ENCODE measurements around the gene ENDOV. TPM values are rescaled to one million over a fixed set of nuclear protein-coding genes. Genes with fewer than 3 reads are reported as not detected.
A peak's percentile ranks its signal among the peaks of the same experiment; 100 is the strongest.

ENDOV gene
- total RNA-seq, 1 experiment from 2014 or later = 33.2 TPM

GRCh38 chr17:80413771-80414507, 1.0 kb upstream of the ENDOV start:
- BruUV-seq (replicated peaks) = no TSS peak
- Mint-ChIP-seq H3K27ac (ENCODE audit: unreplicated experiment) (peak overlapping the region; percentile 87), H3K27me3 (ENCODE audit: unreplicated experiment) (peaks cover 27% of the 10 kb centered on the region), H3K36me3 (ENCODE audit: insufficient read depth, unreplicated experiment) (peaks cover 44% of the 10 kb centered on the region), H3K4me1 (ENCODE audit: low read depth, unreplicated experiment) (peaks cover 29% of the 10 kb centered on the region), H3K4me3 (ENCODE audit: low read depth, unreplicated experiment) (peak overlapping the region; percentile 76), H3K9me3 (ENCODE audit: low read depth, unreplicated experiment) (no peaks in the 10 kb centered on the region)
- CTCF ChIA-PET = interaction anchor here (0.6 kb wide), 1 partner anchor 713 kb away, joined by 3 read pairs; no protein-coding TSS in a partner anchor
- TF ChIP-seq, protein P1, sequence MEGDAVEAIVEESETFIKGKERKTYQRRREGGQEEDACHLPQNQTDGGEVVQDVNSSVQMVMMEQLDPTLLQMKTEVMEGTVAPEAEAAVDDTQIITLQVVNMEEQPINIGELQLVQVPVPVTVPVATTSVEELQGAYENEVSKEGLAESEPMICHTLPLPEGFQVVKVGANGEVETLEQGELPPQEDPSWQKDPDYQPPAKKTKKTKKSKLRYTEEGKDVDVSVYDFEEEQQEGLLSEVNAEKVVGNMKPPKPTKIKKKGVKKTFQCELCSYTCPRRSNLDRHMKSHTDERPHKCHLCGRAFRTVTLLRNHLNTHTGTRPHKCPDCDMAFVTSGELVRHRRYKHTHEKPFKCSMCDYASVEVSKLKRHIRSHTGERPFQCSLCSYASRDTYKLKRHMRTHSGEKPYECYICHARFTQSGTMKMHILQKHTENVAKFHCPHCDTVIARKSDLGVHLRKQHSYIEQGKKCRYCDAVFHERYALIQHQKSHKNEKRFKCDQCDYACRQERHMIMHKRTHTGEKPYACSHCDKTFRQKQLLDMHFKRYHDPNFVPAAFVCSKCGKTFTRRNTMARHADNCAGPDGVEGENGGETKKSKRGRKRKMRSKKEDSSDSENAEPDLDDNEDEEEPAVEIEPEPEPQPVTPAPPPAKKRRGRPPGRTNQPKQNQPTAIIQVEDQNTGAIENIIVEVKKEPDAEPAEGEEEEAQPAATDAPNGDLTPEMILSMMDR (IDR thresholded peaks at IDR 0.05; ENCODE audit: unreplicated experiment) = no peak
- no peak for DNase-seq
- intact Hi-C loops (cut with micrococcal nuclease; ENCODE audit: unreplicated experiment) = no loop called here

- peak overlapping the region; percentile 87 for H3K27ac Mint-ChIP-seq (ENCODE audit: unreplicated experiment)
- intact Hi-C loops (cut with micrococcal nuclease; ENCODE audit: unreplicated experiment) = no loop called here
- DNase-seq = peak; percentile 19
- peaks cover 27% of the 10 kb centered on the region for H3K27me3 Mint-ChIP-seq (ENCODE audit: unreplicated experiment)
- CTCF ChIA-PET = interaction anchor here (0.6 kb wide), 1 partner anchor 714 kb away, joined by 3 read pairs; no protein-coding TSS in a partner anchor
- TF ChIP-seq, protein P1 (IDR thresholded peaks at IDR 0.05; ENCODE audit: unreplicated experiment) = no peak
- H3K4me3 Mint-ChIP-seq (ENCODE audit: low read depth, unreplicated experiment) = peak overlapping the region; percentile 76
- no peaks in the 10 kb centered on the region for H3K9me3 Mint-ChIP-seq (ENCODE audit: low read depth, unreplicated experiment)
- BruUV-seq (replicated peaks) = no TSS peak
- peaks cover 29% of the 10 kb centered on the region for H3K4me1 Mint-ChIP-seq (ENCODE audit: low read depth, unreplicated experiment)
- peaks cover 46% of the 10 kb centered on the region for H3K36me3 Mint-ChIP-seq (ENCODE audit: insufficient read depth, unreplicated experiment)
Observed at GRCh38 chr17:80414508-80414802, 512 bp upstream of the ENDOV start.

- intact Hi-C loops (cut with micrococcal nuclease; ENCODE audit: unreplicated experiment) = no loop called here
- TF ChIP-seq, protein P1 (IDR thresholded peaks at IDR 0.05; ENCODE audit: unreplicated experiment) = no peak
- peak overlapping the region; percentile 87 for H3K27ac Mint-ChIP-seq (ENCODE audit: unreplicated experiment)
- H3K4me1 Mint-ChIP-seq (ENCODE audit: low read depth, unreplicated experiment) = peaks cover 29% of the 10 kb centered on the region
- CTCF ChIA-PET = interaction anchor here (0.7 kb wide), 1 partner anchor 11 kb away, joined by 3 read pairs; no protein-coding TSS in a partner anchor
- no peaks in the 10 kb centered on the region for H3K9me3 Mint-ChIP-seq (ENCODE audit: low read depth, unreplicated experiment)
- peak overlapping the region; percentile 76 for H3K4me3 Mint-ChIP-seq (ENCODE audit: low read depth, unreplicated experiment)
- peaks cover 27% of the 10 kb centered on the region for H3K27me3 Mint-ChIP-seq (ENCODE audit: unreplicated experiment)
- BruUV-seq (replicated peaks) = no TSS peak
- peaks cover 52% of the 10 kb centered on the region for H3K36me3 Mint-ChIP-seq (ENCODE audit: insufficient read depth, unreplicated experiment)
- DNase-seq = no peak
Observed at GRCh38 chr17:80415626-80416137, 715 bp downstream of the ENDOV start.

GRCh38 chr17:80416260-80416939, 1.4 kb downstream of the ENDOV start:
- intact Hi-C loops (cut with micrococcal nuclease; ENCODE audit: unreplicated experiment) = no loop called here
- Mint-ChIP-seq H3K9me3 (ENCODE audit: low read depth, unreplicated experiment) (no peaks in the 10 kb centered on the region), H3K4me3 (ENCODE audit: low read depth, unreplicated experiment) (peak overlapping the region; percentile 76), H3K36me3 (ENCODE audit: insufficient read depth, unreplicated experiment) (peaks cover 52% of the 10 kb centered on the region), H3K4me1 (ENCODE audit: low read depth, unreplicated experiment) (peaks cover 29% of the 10 kb centered on the region), H3K27ac (ENCODE audit: unreplicated experiment) (peak overlapping the region; percentile 87), H3K27me3 (ENCODE audit: unreplicated experiment) (peaks cover 27% of the 10 kb centered on the region)
- TF ChIP-seq, protein P1 (IDR thresholded peaks at IDR 0.05; ENCODE audit: unreplicated experiment) = no peak
- no TSS peak for BruUV-seq (replicated peaks)
- DNase-seq = no peak
- CTCF ChIA-PET = interaction anchor here (0.6 kb wide), 1 partner anchor 549 kb away, joined by 4 read pairs; no protein-coding TSS in a partner anchor
